Left lobe of liver (tissue), 2 donors: Measurements from ENCODE around the gene STX2. TPM values are rescaled to one million over a fixed set of nuclear protein-coding genes. Genes with fewer than 3 reads are reported as not detected.
A peak's percentile ranks its signal among the peaks of the same experiment; 100 is the strongest.
"Not testable (repeated sequence)": the region's sequence is repeated elsewhere in the genome, so short reads cannot be mapped to it uniquely, and the experiment has no call there.

Experiments
- ATAC-seq: fragments of 200-7000 bp; cut with Tn5 transposase; one replicate; pipeline ENCODE4 v1.9.1; 2020; ENCODE audit warnings: mild to moderate bottlenecking, moderate library complexity
- DNase-seq: peaks from one replicate; pipeline ENCODE4 v3.0.0-alpha.2; 2020; ENCODE audit warnings: low spot score
- total RNA-seq: library from RNA; stranded (reverse); gene quantifications from one replicate; pipeline ENCODE4 v1.2.1, GENCODE V29; 2021
- donor health status: DM: no; HTN: no; CAD: no; lungs with moderate emphysema.
- donor health status: DM: no; HTN: yes; CAD: no.

Gene STX2
- total RNA-seq, 1 donor from 2014 or later = 8.1 TPM

DNA sequence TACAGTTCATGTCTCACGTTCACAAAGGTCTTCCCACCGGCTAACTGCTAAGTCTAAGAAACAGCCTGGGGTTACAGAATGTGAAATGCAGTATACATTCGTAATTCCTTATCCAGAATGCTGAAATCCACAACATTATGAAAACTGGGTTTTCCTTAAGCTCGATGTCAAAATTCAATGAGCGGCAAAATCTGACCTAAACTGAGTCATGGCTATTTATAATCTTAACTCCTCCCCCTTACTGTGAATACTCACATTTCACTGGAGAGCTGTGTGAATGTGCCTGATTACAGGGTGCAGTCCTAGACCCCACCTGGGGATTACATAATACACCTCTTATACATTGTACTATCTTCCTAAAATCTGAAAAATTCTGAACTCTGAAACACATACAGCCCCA lies 35.3 kb downstream of the STX2 start:
- DNase-seq (no peak), ATAC-seq (no peak)

DNA sequence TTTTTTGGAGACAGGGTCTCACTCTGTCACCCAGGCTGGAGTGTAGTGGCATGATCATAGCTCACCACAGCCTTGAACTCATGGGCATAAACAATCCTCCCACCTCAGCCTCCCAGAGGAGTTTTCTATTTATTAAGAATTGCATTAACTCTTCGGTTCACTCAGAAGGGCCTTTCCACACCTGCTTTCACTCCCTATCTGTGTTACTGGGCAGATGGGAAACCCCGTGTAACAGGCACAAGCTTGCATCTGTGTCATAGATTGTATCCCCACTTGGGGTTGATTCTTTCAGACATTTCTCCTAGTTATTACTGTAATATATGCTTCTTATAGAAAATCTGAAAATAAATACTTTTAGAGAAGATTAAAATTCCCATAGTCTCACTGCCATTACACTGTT lies 38.7 kb downstream of the STX2 start:
- no peak for ATAC-seq
- no peak for DNase-seq

DNA sequence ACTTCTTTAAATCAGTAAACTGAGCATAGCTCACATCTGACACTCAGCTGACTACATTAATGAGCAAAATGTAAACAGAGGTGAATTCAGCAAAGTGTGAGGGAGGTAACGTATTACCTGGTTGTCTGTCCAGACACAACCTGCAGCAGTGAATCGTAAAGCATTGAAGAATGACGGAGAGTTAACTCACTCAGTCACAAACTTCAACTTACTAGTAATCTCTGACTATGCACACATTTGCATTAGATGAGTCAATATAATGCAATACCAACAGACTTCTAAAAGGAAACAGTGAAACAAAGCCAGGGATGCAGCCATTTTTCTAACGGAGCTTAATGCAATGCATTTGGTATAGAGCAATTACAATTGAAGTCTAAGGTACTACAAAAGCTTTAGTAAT lies 40.0 kb downstream of the STX2 start:
- ATAC-seq (no peak), DNase-seq (no peak)

DNA sequence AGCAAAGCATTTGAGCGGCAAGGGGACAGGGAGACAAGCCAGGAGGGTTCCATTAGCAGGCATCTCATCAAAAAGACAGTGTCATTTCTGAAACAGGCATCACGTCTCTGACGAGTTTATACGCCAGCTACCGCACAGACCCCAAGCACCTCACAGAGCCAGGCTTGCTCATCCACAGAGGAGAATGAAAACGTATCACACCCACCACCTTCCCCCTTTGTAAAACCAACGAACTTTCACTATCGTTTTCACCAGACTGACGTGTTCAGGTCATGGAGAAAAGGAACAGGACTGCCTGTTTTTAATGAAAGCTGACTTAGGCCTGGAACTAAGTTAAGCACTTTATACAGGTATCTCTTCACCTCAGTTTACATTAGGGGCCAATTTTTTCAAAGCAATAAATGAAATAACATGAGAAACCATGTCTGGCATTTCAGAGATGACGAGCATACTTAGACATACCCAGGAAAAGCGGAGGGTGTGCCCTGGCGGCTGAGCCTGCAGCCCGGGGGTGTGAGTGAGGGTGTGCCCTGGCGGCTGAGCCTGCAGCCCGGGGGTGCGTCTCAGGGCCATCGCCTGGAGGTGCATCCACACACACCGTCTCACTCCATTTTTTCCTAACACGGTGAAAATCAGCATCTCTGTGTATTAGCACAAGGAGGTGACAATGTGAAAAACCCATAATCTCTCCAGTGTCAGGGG lies 41.9 kb downstream of the STX2 start:
- ATAC-seq = no peak

DNA sequence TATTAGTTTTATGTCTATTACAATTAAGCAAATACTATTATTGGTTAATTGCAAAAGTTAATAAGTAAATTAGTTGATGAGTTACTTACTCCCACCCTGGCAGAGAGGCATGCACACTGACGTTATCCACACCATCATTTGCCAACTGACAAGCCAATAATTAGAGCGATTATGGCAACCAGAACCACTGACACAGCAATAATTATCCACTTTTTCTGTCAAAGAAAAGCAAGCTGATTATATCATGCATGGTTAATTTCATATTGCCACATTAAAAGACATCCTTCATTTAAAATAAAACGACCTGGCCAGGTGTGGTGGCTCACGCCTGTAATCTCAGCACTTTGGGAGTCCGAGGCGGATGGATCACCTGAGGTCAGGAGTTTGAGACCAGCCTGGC lies 43.1 kb downstream of the STX2 start:
- DNase-seq (no peak), ATAC-seq (no peak)

More for the DNA sequence above, 41.9 kb downstream of the STX2 start:
- no peak for DNase-seq

DNA sequence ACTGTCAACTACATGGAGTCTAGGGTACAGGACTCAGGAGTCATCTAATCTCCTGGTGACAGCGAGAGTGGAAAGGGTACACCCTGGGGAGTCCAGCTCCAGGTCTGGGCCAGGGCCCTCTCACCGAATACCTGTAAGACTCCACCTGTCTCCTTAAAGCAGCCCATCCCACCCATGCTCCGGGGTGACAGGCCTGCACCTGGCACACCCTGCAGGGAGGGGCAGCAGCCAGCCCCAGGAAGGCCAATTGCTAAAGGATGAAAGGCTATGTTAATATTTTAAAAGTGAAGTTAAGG lies 45.5 kb downstream of the STX2 start:
- ATAC-seq (no peak), DNase-seq (no peak)

DNA sequence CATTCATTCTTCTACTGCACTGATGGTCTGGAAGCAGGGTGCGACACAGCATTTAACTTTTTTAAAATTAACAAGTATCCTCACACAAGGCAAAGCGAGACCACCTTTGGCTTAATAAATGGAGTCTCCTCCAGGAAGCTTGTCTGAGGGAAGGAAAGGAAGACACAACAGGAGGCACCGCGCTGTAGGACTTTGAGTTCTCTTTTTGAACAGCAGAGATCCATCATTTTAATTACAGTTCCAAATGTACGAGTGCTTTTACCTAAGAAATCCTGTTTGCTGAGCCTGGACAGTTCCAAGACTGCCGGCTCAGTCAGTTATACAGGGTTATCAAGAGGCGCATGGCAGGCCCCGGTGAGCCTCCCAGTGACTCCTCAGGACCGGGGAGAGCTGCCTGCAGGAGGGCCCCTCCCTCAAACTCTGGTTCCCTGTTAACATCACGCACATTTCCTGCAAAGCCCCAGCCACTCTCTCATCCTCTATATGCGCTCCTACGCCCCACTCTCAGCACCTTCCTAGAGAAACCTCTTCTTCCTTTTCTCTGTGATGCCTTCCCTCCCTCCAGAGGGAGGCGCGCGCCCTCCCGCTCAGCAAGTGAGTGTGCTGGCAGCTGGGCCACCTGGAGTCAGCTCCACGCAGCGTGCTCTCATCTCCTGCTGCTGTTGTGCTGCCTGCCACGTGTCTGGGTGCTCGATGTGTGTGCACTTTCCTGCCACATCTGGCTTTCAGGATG lies 46.1 kb downstream of the STX2 start:
- no peak for DNase-seq
- no peak for ATAC-seq

DNA sequence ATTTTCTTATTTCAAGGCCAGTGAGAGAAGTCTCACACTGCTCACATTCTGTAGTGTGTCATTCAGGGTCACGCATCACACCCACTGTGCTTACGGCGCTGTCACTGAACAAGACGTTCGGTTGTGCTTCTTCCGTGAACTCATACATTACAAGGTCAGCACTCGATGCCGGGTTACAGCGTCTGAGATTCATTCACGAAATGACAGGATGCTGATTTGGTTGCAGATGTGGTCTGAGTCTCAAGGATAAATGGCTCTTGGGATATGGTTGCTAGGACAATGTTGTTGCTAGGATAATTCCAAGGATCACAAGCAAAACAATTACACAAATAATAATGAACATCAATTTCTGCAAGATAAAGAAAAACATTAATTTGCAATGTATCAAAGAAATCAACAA lies 47.4 kb downstream of the STX2 start:
- no peak for DNase-seq
- ATAC-seq = no peak

DNA sequence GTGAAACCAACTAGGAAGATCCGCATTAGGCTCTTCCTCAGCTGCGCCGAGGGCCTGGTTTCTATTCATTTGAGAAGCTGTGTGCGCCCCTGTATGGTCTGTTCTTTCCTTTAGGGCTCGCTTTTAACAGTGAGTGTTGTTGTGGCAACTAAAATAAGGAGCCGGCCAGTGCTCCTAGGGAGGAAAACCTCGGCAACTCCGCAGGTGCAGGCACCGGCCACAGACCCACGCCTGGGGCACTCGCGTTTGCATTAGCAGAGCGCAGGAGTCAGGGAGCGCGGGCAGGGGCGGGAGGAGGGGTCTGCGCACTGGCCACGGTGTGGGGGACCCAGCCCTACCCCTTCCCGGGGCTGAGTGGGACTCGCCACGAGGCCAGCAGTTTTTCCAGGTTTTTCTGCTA lies 50.5 kb downstream of the STX2 start:
- ATAC-seq (no peak), DNase-seq (no peak)

DNA sequence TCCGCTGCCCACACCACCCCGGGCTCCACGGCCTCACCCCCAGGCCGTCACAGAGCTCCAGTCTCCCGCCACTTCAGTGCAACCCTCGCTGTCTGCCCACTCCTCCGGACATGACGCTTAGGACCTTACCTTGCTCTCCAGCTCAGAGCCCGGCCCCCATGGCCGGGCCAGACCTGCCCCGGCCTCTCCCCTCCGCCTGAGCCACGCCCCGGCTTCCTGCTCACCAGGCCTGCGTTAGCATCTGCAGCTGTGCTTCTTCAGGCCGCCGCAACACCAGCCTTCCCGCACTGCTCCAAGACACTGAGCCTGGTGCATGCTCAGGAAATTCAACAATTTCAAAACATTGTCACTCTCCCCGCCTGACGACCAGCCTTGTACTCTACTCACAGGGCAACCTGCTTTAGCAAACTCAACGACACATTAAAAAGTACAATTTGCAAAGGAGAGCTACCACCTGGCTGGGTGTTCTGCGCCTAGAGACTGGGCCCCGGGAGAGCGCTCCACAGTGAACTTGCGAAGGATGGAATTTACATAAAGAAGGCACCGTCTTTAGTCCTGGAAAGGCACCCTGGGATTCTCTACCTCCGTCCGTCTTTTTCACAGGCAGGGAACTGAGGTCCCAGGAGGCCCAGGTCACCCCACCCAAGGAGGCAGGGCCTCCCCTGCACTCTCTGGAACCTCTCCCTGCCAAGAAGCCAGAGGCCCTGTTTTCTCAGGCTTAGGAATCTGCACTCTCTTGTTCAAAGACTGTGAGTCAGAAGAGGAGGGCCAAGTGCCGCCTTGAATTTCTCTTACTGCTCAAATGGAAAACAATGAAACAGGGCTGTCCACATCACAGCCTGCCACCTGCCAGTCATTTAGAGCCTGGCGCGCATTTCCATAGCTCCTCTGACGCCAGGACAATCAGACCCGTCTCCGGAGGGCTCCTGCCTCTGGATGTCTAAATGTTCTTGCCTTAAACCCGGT lies 51.3 kb downstream of the STX2 start:
- ATAC-seq (no peak), DNase-seq (no peak)

DNA sequence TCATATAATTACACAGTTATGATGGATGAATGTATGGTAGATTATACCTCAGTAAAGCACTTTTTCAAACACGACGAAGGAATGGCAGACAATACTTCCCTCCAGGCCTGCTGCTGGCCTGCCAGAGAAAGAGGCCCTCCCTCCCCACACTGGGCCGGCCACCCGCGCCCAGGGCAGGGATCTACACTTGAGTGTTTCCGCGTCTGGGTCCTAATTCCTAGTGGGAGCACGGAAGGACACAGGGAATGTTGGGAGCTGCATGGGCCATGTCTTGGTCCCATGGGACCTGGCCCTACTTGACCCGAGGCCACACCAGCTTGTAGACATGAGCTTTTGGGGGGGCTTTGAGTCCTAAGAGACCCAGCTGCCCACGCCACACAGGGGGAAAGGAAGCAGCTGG lies 52.0 kb downstream of the STX2 start:
- no peak for DNase-seq
- ATAC-seq = no peak

DNA sequence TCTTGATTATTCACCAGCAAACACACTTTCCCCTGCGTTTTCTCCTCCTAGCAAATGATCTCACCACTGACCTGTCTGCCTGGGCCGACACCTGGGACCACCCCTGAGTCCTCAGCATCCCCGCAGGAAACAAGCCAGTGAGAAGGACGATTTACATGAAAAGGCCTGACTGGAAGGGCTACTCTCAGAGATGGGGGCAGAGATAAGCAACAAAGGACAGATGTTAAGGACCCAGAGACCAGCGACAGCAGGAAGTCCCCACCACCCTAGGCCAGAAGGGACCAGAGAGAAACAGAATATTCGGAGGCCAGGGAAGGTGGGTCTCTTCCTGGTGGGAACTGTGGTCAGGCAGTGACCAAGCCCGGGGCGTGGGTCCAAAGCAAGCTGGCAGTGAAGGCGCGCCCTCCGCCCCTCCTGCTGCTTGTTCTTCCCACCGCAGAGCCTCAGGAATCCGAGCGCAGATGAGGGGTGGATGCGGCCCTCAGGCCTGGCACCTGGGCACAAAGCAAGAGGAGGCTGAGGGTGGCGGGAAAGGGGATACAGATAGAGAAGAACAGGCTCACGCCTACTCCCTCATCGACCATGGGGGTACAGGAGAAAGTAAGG lies 55.8 kb downstream of the STX2 start:
- no peak for ATAC-seq
- DNase-seq = no peak

DNA sequence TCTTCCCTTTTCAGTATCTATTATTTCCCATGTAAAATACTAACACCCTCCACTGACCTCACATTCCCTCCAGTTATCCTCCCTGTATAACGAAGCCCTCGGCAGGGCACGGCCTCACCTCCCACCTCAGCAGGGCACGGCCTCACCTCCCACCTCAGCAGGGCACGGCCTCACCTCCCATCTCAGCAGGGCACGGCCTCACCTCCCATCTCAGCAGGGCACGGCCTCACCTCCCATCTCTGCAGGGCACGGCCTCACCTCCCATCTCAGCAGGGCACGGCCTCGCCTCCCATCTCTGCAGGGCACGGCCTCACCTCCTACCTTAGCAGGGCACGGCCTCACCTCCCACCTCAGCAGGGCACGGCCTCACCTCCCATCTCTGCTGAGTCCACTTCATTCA lies 56.8 kb downstream of the STX2 start:
- not testable (repeated sequence) for DNase-seq, ATAC-seq

DNA sequence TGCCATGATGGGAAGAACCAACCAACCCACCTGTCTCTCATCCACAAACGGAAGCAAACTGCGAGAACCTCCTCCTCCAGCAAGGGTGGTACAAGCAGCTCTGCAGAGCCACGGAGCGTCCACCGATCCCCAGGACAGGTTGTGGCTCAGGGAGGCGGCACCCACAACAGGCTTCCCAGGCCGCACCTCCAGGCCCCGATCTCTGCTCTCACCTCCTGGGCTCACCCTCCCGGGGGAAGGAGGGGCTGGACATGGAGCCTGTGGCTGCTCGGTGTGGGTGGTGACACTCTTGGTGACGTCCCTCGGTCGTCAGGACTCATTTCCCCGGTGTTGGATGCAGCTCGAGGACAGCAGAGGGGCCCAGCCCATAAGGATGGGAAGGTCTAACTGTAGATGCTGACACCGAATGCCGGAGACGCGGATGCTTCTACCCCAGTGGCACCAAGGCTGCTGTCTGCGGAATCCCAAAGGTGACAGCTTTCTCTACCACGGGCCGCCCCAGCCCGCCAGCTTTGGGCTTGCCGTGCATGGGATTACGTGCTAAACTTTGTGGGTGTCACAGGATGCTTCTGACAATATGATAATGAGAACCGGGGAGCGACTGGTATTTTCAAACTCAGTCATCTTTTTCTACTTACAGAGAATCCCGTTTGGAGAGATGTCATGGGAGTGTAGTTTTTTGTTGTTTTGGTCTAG lies 58.0 kb downstream of the STX2 start:
- DNase-seq (no peak), ATAC-seq (no peak)

DNA sequence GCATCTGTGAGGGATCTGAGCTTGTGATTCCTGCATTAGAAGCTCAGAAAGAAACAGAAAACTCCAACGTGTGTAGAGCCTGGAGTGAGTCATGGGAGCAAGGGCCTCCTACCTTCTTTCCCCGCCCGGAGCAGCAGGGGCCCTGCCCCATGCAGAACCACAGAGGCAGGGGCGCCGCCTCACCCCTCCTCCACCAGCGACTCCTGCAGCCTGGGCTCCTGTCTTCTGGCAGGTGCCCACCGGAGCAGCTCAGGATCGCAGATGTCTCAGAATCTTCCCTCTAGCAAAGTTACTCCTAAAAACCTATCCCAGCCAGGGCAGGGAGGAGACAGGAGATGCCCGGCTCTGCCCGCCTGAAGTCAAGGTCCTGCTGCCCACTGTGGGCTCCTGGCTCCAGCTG lies 58.7 kb downstream of the STX2 start:
- ATAC-seq (no peak), DNase-seq (no peak)

DNA sequence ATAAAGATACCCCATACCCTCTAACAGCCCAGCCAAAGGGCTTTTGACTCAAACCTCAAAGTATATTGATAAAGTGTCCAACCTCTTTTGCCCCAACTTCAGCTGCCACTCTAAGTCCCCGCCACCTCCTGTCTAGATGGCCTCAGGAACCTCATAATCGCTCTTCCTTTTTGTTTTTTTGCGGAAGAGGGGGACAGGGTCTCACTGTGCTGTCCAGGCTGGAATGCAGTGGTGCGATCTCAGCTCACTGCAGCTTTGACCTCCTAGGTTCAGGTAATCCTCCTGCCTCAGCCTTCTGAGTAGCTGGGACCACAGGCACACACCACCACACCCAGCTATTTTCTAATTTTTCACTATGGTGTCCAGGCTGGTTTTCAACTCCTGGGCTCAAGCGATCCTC lies 60.3 kb downstream of the STX2 start:
- ATAC-seq (no peak), DNase-seq (no peak)

DNA sequence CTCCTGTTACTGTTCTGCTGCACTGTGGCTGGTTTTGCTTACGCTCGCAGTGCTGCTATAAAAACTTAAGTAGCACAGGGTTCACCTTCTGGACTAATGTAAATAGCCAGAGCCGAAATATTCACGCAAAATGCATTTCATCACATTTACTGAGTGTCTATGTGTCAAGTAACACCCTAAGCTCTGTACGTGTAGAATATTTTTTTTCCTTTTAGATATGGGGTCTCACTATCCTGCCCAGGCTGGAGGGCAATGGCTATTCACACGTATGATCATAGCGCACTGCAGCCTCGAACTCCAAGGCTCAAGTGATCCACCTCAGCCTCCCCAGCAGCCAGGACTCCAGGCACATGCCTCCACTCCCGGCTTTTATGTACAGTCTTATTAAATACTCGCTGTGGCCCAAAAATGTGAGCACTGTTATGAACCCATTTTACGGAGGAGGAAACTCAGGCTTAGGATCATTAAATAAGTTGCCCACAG lies 62.2 kb downstream of the STX2 start:
- no peak for DNase-seq
- no peak for ATAC-seq

DNA sequence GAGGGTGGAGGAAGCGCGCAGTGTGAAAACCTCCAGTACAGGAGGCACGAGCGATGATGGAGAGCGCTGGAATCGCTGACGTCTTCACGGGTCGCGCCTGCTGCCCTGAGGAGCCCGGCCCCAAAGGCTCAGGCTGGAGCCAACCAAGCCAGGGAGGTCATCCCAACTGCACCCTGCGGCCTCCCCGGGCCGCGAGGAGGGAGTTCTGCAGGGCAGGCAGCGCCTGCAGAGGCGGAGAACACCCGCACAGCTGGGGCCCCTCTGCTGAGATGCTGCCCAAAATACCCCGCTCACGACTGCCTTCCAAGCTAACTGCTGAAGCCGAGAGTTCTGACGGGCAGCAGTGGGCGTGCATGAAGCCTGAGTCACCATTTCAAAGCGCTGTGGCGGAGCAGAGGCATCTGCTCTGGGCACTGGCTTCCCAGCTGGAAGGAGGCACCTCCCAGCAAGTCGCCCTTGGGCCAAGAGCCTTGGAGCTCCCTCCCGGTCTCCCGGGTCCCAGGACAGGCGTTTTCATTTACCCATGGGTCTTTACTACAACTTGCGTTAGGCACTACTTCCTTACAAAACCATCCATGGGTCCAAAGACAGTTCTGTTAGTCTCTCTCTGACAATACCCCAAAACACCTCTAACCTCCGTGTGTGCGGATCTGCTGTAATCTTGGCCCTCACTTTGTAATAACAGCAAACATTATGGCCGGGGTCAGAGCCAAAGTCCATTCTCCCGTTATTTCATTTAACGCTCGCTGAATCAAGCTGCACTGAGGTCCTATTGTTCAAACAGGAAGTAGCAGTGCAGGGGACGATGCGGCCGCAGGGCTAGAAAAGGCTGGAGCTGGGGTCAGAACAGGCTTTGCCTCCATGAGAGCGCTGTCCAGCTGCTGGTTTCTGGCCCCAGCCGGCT lies 62.8 kb downstream of the STX2 start:
- DNase-seq (no peak), ATAC-seq (peak; percentile 73)

DNA sequence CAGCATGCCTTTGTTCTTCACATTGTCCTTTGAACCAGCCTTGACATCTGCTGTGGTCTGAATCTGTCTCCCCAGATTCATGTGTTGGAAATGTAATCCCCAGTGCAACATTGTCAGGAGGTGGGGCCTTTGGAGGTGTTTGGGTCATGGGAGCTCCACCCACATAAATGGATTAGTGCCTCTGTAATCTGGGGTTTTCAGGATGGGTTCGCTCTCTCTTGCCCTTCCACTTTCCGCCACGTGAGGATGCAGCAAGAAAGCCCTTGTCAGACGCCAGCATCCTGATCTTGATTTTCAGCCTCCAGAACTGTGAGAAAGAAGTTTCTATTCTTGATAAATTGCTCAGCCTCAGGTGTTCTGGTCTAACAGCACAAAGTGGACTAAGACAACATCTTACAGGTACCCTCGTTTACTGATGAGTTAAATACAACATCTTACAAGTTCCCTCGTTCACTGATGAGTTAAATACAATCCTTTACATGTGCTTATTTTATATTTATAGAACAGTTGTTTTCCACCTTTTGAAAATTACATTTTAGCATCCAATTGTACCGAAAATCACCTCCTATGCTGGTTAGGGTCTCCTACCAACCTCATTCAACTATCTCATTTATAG lies 68.5 kb downstream of the STX2 start:
- ATAC-seq (no peak), DNase-seq (no peak)
